ENCODE results near the gene KPTN. TPM values are rescaled to one million over a fixed set of nuclear protein-coding genes. Genes with fewer than 3 reads are reported as not detected.

Gene KPTN
- 10 to 100 TPM in 2 of 4 donors, 1 to 10 TPM in 2; 8.8 to 18.5 (median 10.4) TPM for polyA plus RNA-seq (ENCODE audit: insufficient read length in 4 of 4)

DNA sequence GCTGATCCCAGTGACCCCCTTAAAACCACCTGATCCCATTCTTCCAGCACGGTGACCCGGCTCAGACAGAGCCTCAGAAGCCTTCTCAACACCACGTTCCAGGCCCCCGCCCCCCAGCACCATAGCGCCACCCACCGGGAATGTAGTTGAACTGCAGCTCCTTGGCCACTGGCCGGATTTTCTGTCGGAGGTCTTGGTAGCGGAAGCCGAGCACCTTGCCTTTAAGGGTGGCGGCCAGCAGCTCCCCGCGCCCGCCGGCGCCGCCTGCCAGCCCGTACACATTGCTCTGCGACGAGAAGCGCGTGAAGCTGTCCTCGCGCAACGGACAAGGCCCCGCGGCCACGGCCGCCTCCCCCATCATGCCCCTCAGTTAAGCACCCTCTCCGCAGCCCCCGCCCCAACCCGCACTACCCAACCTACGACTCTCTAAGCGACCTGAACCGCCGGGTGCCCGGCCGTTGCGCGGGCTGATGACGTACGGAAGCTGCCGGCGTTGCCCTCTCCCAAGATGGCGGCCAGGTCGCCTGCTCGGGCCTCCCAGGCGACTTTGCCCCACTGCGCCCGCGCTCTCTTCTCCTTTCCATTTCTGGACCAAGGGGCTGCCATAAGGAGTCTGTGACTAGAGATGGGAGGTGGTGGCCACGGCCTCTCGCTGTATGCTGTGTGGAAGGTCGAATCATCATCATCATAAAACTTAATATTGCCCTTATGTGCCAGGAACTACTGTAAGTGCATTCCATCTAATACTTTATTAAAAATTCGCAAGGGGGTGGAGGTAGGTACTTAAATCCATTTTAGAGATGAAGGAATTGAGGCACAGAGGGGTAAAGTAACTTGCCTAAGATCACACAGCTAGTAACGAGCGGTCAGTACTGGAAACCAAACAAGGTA lies at the start of gene KPTN:
TSS of gene KPTN (minus strand) at position 420 of the 891 bp plus-strand sequence. CDS start at position 361, 59 bp downstream.
- peak; percentile 77 to 82 (median 78) for DNase-seq (ENCODE audit: low read depth in 4 of 4, low spot score in 3 of 4)

DNA sequence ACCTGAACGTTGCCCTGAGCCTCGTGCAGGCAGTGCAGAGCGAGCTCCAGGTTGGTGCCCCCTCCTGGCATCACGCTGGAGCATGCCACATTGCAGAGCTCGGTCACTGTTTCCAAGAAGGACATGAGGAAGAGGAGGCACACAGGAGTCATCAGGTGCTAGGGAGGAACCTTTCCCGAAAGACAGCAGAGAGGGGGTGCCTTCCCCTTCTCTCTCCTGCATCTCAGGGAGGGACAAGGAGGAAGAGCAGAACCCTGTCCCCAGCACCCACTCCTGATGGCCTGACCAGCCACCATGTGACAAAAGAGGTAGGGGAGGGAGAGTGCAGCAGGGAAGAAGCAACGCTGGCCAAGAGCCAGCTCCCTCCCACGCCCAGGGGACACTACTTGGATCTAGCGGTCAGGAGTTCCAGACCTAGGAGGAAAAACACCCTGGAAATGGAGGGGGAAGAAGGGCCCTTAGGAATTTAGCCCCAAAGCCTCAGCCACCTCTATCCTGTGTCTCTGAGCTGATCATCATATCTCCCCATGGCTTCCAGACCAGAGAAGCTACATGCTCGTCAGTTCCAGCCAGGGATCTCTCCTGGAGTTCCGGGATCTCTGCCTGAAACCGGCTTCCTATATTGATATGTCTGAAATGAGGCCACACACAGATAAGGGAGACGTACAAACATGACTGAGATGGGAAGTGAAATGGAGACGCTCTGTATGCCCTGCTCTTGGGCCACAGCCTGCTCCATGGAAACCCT lies 47.8 kb upstream of the KPTN start:
- DNase-seq (ENCODE audit: low read depth in 4 of 4, low spot score in 3 of 4), result no peak

DNA sequence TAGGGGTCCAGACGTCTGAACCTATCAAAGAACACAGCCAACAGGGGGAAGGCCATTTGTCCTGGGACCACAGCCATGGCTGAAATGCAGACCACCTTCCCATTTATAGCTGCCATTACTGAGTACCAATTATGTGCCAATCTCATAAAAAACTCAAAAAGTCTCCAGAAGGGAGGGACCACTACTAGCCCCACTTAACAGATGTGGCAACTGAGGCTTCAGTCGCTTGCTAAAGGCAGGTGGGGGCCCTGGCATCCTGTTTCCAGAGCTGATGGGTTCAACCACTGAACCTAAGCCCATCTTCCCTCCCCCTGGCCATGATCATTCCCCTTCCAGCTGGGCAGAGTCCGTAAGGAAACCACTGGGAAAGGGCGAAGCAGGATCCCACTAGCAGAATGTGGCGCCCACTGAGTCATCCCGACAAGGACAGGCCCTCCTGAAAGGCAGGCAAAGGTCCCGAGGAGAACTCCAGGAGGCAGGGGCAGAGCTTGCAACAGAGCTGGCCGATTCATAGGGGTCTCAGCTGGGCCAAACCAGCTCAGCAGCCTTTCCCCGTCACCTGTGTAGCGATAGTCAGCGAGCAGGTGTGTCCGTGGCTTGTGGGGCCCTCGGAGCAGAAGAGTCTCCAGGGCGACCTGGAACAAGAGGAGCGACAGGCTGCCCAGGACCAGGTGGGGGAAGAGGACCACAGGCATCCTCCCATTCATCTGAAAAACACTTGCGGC lies 45.2 kb upstream of the KPTN start:
- DNase-seq (ENCODE audit: low read depth in 4 of 4, low spot score in 3 of 4), result no peak

DNA sequence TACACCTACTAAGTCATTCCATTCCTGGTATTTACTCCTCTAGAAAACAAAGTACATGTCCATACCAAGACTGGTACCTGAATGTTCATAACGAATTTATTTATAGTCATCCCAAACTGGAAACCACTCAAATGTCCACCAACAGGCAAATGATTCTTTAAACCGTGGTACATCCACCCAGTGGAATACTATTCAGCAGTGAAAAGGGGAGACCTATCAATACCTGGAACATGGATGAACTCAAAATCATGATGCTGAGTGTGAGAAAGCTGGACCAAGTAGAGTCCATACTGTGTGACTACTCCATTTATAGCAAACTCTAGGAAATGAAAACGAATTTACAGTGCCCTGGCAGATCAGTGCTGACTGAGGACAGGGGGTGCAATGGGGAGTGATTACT lies 42.8 kb upstream of the KPTN start:
- DNase-seq (ENCODE audit: low read depth in 4 of 4, low spot score in 3 of 4), result no peak

DNA sequence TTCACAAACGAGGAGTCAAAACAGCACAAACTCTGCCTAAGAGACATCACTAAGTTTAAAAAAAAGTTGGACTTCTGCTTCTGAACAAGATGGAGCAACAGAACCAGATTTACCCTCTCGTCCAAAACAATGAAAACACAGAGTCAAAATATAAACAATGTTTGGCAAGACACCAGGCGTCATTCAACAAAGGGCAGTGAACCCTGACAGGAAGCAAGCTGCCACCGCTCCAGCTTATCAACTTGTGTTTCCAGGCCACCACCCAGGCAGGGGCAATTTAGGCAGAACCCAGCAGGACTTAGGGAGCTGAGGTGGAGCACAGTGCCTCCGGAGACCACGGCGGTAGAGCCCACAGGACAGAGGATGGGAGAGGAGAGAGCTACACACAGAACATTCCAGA lies 39.5 kb upstream of the KPTN start:
- peak in 1 of 4 donors; percentile 19 for DNase-seq (ENCODE audit: low read depth in 4 of 4, low spot score in 3 of 4)

DNA sequence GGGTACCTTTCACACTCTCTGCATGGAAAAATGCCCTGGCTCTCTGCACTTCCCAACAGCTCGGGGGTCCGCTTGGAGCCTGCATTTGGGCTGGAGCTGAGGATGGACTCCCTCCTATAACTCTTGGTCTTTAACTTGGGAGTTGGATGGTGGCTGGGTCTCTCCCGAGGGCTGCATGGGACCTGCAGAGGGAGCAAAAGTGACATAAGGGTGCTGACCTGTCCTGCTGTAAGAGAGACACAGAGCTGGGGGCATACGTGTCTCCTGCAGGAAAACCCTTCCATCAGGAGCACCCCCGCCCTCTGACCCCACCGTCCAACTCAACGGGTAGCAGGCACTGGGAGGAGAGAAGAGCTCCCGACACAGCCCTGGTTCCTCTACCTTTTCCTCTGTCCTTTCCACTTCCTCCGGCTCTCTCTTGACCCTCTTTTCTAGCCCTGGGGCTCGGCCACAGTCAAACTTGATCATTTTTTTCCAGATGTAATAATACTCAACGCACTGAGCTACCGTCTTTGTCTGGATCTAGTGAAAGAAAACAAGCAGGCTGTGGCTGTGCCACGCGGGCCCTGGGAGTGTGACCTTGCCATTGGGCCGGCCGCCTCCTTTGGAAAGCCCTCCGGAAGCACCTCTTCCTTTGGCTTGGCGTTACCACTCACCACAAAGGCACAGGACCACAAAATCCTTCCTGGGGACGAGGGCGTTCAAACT lies 37.6 kb upstream of the KPTN start:
- DNase-seq (ENCODE audit: low read depth in 4 of 4, low spot score in 3 of 4), result no peak

DNA sequence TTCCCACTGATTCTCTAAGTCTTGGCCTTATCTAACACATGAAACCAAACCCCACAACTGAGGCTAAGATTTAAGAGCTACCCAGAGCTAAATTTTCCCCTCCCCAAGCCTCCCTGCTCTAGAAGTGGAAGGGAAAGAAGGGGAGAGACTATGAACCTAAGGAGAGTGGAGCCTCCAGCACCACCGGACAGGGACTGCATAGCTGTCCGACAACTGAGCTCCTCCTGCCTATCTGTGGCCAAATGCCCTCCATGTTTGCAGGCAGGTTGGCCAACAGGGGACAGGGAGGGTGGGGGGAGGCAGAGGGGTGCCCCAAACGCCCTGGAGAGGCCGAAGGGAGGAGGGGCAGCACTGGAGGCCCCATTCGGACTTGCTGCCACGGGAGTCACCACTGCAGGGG lies 36.8 kb upstream of the KPTN start:
- no peak for DNase-seq (ENCODE audit: low read depth in 4 of 4, low spot score in 3 of 4)

DNA sequence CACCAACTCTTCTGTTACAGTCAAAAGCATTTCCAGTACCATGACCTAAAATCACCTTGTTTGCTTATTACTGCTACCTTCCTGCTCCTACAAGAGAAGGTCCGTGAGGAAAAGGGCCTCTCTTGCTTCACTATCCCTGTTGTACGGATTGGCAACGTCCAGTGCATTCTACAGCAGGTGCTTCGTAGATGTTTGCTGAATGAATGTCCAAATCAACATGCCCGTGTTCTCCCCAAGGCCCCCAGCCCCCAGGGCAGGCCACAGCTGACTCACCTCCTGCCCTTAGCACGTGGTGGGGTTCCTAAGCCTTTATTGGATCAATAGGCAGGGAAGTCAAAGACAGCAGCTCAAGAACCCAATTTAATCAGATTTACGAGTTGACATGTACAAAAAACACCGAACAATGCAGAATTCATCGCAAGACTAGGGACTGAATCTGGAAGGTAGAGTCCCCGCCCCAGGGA lies 36.4 kb upstream of the KPTN start:
- DNase-seq (ENCODE audit: low read depth in 4 of 4, low spot score in 3 of 4), result no peak

DNA sequence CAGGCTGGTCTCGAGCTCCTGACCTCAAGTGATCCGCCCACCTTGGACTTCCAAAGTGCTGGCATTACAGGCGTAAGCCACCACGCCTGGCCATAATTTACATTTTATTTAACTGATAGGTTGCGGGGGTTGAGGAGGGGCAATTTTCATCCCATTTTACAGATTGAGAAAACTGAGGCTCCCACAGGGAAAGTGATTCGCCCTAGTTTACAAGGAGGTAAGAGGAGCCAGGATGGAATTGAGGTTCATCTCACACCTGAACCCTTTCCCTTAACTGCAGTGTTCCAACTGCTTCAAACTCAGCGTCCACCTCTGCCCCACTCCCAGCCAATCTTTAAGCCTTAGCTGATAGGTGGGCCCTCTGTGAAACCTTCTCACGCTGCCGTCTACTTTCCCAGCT lies 34.8 kb upstream of the KPTN start:
- no peak for DNase-seq (ENCODE audit: low read depth in 4 of 4, low spot score in 3 of 4)

DNA sequence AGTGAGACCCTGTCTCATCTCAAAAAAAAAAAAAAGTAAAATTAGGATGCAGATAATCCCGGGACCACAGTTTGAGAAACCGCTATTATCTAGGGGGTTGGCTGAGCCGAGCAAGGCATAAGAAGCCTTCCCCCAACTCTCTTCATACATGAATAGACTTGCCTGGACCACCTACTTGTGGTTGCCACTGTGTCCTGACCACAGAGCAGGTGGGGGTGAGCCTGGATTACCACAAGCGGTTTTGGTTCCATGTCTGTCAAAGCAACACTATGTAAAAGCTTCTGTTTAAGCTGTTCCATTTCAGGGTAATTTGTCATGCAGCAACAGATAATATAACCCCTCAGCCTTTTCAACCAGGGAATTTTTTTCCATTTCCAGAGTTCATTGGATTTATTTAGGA lies 34.1 kb upstream of the KPTN start:
- DNase-seq (ENCODE audit: low read depth in 4 of 4, low spot score in 3 of 4), result no peak

DNA sequence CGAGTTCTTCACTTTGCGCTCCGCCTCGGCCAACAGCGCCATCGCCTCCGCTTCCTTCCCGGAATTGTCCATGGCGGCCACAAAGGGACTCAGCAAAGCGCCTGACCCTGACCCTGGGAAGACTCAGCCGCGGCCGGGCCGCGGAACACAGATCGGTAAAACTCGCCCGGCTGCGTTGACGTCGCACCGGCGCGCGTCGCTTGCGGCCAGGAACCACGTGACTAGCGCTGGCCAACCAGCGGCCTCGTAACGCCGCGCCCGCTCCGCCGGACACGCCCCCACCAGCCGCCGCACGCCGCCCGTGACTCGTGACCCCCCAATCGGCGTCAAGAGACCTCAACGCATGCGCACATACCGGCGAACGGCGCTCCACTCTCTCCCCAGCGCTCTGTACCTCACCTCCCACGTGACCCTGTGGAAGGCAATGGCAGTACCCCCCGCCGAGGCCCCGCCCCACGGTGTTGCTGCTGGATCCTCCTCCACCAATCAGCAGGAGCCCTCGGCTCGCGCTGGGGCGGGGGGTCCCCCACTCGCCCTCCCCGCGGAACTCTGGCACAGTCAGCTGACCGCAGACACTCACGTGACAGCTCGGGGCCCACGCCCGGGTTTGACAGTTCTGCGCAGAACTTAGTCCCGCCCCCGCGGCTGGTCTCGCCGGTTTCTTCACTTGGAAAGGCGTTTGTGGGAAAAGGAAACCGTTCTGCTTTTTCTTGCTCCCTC lies 31.0 kb upstream of the KPTN start, which contains the start of gene NAPA:
TSS of gene NAPA (minus strand) at position 195 of the 720 bp plus-strand sequence. CDS start at position 72, 123 bp downstream.
- peak; percentile 98 to 100 (median 100) for DNase-seq (ENCODE audit: low read depth in 4 of 4, low spot score in 3 of 4)

DNA sequence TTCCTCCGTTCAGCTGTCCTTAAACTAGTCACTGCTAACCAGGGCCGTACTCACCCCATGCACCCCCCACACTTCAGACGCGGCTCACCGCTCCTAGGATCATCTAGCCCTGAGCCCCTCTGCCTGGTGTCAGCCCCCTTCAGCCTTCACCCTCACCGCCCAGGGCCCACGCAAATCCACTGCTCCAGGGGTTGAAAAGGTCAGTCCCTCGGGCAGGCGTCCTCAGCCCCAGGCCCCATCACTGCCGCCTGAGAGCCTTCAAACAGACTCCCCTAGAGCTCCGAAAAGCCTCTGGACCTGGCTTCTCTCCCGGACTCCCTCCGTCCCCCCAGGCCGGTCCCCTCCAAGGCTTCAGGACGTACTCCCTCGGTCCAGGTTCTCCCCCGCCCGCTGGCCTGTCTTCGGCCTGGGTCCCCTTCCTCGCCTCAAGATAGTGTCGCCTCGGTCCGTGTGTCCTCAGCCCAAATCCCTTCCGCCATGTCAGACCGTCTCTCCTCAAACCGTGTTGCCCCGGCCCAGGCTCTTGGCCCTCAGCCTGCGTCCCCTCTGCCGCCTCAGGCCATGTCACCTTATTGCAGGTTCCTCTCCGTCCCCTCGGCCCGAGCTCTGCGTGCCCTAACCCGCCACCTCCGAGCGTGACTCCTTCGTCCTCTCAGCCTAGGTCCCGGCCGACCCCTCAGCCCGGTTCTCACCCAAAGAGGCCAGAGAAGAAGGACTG lies 30.3 kb upstream of the KPTN start:
- DNase-seq (ENCODE audit: low read depth in 4 of 4, low spot score in 3 of 4), result no peak

DNA sequence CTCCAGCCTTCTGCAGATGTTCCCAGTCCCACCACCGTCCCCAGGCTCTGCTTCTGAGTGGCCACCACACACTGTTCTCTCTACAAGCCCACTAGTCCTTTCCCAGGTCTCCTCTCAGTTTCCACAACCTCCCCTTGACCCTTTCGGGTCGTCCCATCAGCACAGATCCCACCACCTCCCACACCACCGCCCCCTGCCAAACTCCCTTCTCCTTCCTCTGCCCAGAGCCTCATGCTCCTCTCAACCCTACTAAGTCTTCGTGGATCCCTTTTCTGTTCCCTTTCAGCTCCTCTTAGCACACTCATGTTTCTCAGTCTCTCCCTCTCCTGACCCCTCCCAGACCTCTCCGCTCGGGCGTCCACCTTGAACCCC lies 28.9 kb upstream of the KPTN start:
- DNase-seq (ENCODE audit: low read depth in 4 of 4, low spot score in 3 of 4), result no peak

DNA sequence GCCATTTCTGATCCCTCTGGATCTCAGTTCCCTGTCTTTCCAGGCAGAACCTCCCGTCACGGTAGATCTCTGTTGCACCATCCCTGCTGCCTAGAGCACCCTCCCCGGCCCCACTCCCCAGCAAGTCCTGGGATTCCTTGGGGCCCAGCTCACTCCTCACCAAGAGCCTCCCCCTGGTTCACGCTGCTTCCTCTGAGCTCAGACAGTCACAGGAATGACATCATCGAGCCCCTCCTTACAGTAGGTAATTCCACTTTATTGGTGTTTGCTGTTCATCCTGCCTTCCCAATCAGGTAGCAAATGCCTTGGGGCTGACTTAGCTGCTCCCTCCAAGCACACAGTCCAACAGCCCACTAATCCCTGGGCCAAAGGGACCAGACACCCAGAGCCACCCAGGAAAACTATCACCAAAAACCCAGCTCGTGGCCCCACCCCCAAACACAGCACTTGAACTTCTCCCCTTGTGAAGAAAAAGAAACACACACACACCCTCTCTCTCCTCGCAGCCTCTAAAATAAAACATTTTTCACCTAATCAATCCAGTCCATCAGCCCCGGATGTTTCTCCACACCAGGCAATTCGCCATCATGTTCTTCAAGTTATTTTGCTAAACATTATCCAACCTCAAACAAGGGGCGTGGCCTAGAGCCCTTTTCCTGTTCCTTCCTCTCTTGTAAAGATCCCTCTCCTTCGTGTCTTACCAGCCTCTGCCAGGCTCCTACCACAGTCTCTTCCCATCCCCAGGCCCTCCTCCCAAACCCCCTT lies 28.3 kb upstream of the KPTN start:
- DNase-seq (ENCODE audit: low read depth in 4 of 4, low spot score in 3 of 4), result no peak

DNA sequence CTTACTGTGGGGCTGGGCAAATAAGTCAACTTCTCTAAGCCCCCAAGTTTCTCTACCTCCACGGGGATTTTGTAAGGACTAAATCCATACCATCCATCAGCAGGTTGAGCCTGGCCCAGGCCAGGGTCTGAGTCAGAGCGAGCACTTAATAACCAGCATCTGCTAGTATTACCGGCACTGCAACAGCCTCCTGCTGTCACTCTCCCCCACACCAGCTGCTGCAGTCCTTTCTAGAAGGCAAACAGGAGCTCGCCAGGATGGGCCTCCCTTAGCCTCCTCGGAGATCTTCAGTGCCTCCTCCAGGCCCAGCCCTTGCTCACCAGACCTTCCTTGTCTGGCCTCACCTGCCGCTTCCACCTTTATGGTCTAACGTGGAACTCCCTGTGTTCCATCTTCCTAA lies 27.7 kb upstream of the KPTN start:
- DNase-seq (ENCODE audit: low read depth in 4 of 4, low spot score in 3 of 4), result no peak

DNA sequence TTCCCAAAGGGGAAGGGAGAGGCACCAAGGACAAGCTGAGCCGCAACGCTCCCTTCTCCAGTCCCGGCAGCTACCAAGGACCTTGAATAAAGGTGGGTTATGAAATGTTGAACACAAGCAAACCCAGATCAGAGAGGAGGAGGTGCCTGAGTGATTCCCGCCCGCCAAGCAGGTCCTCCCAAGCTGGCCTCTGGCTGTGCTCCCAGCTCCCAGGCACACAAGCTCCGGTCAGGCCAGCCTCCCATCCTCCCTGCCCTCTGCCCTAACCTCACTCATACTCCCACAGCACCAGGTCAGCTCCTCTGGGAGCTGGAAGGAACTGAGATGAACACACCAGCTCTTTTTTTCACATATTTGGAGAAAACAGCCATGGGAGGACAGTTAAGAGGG lies 27.1 kb upstream of the KPTN start:
- DNase-seq (ENCODE audit: low read depth in 4 of 4, low spot score in 3 of 4), result no peak

DNA sequence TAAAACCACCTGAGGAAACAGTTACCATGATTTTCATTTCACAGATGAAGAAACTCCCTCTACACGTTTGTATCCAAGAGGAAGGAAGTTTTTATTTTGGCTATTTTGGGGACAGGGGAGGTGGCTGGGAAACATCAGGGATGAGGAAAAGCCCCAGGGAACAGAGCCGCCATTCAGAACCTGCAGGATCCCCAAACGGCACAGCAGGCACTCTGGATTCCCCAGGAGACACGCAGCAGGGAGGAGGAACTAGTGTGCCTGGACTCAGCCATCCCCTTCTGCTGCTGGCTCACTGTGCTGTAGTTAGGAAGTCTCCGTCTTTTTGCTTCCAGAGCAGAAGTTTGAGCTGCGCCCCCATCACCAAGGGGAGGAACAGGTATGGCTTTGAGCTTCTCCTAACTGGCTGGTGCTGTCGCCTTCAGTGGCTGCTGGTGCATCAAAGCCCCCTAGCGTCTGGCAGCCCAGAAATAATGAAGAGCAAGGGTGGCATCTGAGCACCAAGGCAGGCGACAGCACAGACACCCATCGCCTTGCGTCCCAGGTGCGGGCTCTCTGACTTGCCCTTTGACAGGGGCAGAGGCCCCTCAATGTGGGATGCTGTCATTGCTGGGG lies 26.6 kb upstream of the KPTN start:
- DNase-seq (ENCODE audit: low read depth in 4 of 4, low spot score in 3 of 4), result no peak

DNA sequence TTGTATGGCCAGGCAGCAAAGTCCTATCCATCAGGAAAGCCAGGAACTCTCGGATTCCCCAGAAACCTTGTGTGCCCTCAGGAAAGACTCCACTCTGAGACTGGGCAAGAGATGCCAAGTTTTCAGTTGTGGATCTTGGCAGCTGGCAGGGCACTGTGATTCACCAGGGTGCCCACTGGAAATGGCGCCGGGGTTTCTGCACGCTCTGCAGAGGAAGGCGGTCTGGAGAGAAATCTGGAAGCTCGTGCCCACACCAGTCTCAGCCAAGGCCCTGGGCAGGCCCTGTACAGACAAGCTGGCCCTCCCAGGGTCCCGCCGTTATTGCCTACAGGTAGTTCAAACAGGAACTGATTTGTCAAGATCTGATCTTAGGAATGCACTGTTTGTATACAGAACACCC lies 26.0 kb upstream of the KPTN start:
- no peak for DNase-seq (ENCODE audit: low read depth in 4 of 4, low spot score in 3 of 4)
